Hepatocyte (in vitro differentiated cells): ENCODE data around the gene RAB4B. TPM values are rescaled to one million over a fixed set of nuclear protein-coding genes. Genes with fewer than 3 reads are reported as not detected.
A peak's percentile ranks its signal among the peaks of the same experiment; 100 is the strongest.

Experiments used
- DNase-seq: peaks from one replicate; pipeline ENCODE4 v3.0.0-alpha.2; 2016; ENCODE audit warnings: low spot score
- H2AFZ ChIP-seq: fragments of 200-600 bp; sonication (generic); 2 replicates; pipeline ENCODE4 v1.6.0; 2016; ENCODE audit warnings: antibody characterized with exemption, mild to moderate bottlenecking
- H3K27ac ChIP-seq: fragments of 200-600 bp; sonication (generic); 2 replicates; pipeline ENCODE4 v1.5.1; 2016; ENCODE audit warnings: mild to moderate bottlenecking
- H3K27me3 ChIP-seq: fragments of 200-600 bp; sonication (generic); 2 replicates; pipeline ENCODE4 v1.6.1; 2016
- H3K36me3 ChIP-seq: fragments of 200-600 bp; sonication (generic); replicated peaks from 2 replicates; pipeline ENCODE4 v1.5.1; 2016; ENCODE audit warnings: low read depth; ENCODE audit not compliant: insufficient read depth
- H3K4me1 ChIP-seq: fragments of 200-600 bp; sonication (generic); 2 replicates; pipeline ENCODE4 v1.5.1; 2016; ENCODE audit warnings: mild to moderate bottlenecking, moderate library complexity; ENCODE audit not compliant: insufficient read depth
- H3K4me2 ChIP-seq: fragments of 200-600 bp; sonication (generic); 2 replicates; pipeline ENCODE4 v1.6.0; 2016
- H3K4me3 ChIP-seq: fragments of 200-600 bp; sonication (generic); 2 replicates; pipeline ENCODE4 v1.5.1; 2016; ENCODE audit warnings: mild to moderate bottlenecking
- H3K79me2 ChIP-seq: fragments of 200-600 bp; sonication (generic); 2 replicates; pipeline ENCODE4 v1.6.0; 2017; ENCODE audit warnings: mild to moderate bottlenecking
- H3K9me2 ChIP-seq: fragments of 200-600 bp; sonication (generic); replicated peaks from 2 replicates; pipeline ENCODE4 v1.6.0; 2017; ENCODE audit warnings: mild to moderate bottlenecking; ENCODE audit not compliant: insufficient read depth
- H3K9me3 ChIP-seq: fragments of 200-600 bp; sonication (generic); 2 replicates; pipeline ENCODE4 v1.5.1; 2016; ENCODE audit warnings: low read depth, mild to moderate bottlenecking
- H4K20me1 ChIP-seq: fragments of 200-600 bp; sonication (generic); 2 replicates; pipeline ENCODE4 v1.6.0; 2016; ENCODE audit warnings: mild to moderate bottlenecking; ENCODE audit not compliant: insufficient read depth, poor library complexity, severe bottlenecking
- EZH2 ChIP-seq: fragments of 200-600 bp; sonication (generic); IDR thresholded peaks from 2 replicates; pipeline ENCODE4 v1.6.1; 2016; ENCODE audit warnings: antibody characterized with exemption, mild to moderate bottlenecking, borderline replicate concordance
- EZH2phosphoT487 ChIP-seq: fragments of 200-600 bp; sonication (generic); IDR thresholded peaks from one replicate; pipeline ENCODE4 v1.6.1; 2018; ENCODE audit warnings: antibody characterized with exemption, mild to moderate bottlenecking, low read depth, moderate library complexity; ENCODE audit not compliant: unreplicated experiment, severe bottlenecking
- WGBS: methylation state at CpG from one replicate; pipeline ENCODE4 v1.1.6; 2016; ENCODE audit warnings: low lambda C conversion rate; ENCODE audit errors: missing lambda C conversion rate; 5-methylcytosine and 5-hydroxymethylcytosine counted together
- polyA plus RNA-seq: library from polyadenylated mRNA; unstranded; fragments of >200 nt; fragmentation: Nextera tagmentation; extraction: Ambion mirVana; gene quantifications from 2 replicates; pipeline ENCODE4 v1.2.1, GENCODE V29; 2016
- total RNA-seq: library from RNA; depleted of rRNA; stranded (reverse); fragments of >200 nt; gene quantifications from 2 replicates; pipeline ENCODE4 v1.2.3, GENCODE V29; 2014
- TF ChIP-seq, protein P1 (sequence below): fragments of 200-600 bp; sonication (generic); IDR thresholded peaks from 2 replicates; pipeline ENCODE4 v1.5.1; 2016; ENCODE audit warnings: antibody characterized with exemption, mild to moderate bottlenecking; ENCODE audit not compliant: poor library complexity

RAB4B gene
- total and polyA plus RNA-seq, 2 experiments from 2014 or later: 20.2 to 49.3 TPM

- H3K4me3 ChIP-seq: no peak within 1 kb of the TSS
- WGBS: 78% methylated on average over 9 of the region's 9 CpGs
- no peak for DNase-seq
- no peaks in the 10 kb centered on the region for H3K27me3 ChIP-seq
- TF ChIP-seq, protein P1, sequence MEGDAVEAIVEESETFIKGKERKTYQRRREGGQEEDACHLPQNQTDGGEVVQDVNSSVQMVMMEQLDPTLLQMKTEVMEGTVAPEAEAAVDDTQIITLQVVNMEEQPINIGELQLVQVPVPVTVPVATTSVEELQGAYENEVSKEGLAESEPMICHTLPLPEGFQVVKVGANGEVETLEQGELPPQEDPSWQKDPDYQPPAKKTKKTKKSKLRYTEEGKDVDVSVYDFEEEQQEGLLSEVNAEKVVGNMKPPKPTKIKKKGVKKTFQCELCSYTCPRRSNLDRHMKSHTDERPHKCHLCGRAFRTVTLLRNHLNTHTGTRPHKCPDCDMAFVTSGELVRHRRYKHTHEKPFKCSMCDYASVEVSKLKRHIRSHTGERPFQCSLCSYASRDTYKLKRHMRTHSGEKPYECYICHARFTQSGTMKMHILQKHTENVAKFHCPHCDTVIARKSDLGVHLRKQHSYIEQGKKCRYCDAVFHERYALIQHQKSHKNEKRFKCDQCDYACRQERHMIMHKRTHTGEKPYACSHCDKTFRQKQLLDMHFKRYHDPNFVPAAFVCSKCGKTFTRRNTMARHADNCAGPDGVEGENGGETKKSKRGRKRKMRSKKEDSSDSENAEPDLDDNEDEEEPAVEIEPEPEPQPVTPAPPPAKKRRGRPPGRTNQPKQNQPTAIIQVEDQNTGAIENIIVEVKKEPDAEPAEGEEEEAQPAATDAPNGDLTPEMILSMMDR: no peak
- TF ChIP-seq EZH2 (no peak), EZH2phosphoT487 (no peak)
- no peaks in the 10 kb centered on the region for H3K9me3 ChIP-seq
- H4K20me1 ChIP-seq: no peaks in the 10 kb centered on the region
- H3K79me2 ChIP-seq: peaks cover 4% of the 10 kb centered on the region
- H3K27ac ChIP-seq: peak within 1 kb of the TSS; percentile 97
- no peaks in the 10 kb centered on the region for H3K9me2 ChIP-seq
- H3K4me2 ChIP-seq: no peak within 1 kb of the TSS
- H3K36me3 ChIP-seq: no peaks in the 10 kb centered on the region
- peaks cover 6% of the 10 kb centered on the region for H3K4me1 ChIP-seq
- no peak within 1 kb of the TSS for H2AFZ ChIP-seq
Observed at GRCh38 chr19:40774916-40775631, 3.0 kb upstream of the RAB4B start, which contains the start of gene MIA. MIA (plus strand) TSS chr19:40775521; CDS start chr19:40775543, 22 bp downstream.

GRCh38 chr19:40775632-40776022 lies 2.4 kb upstream of the RAB4B start:
- TF ChIP-seq, protein P1: no peak
- TF ChIP-seq EZH2phosphoT487: no peak
- no peak for TF ChIP-seq EZH2
- peaks cover 6% of the 10 kb centered on the region for H3K4me1 ChIP-seq
- no peaks in the 10 kb centered on the region for H3K36me3 ChIP-seq
- no peak for DNase-seq
- no peak overlapping the region for H3K27ac ChIP-seq
- no peaks in the 10 kb centered on the region for H3K9me2 ChIP-seq
- H3K4me2 ChIP-seq: no peak overlapping the region
- WGBS: 95% methylated on average over 10 of the region's 10 CpGs
- no peak overlapping the region for H2AFZ ChIP-seq
- H4K20me1 ChIP-seq: no peaks in the 10 kb centered on the region
- H3K9me3 ChIP-seq: no peaks in the 10 kb centered on the region
- H3K4me3 ChIP-seq: no peak overlapping the region
- peaks cover 4% of the 10 kb centered on the region for H3K79me2 ChIP-seq
- H3K27me3 ChIP-seq: no peaks in the 10 kb centered on the region

DNA sequence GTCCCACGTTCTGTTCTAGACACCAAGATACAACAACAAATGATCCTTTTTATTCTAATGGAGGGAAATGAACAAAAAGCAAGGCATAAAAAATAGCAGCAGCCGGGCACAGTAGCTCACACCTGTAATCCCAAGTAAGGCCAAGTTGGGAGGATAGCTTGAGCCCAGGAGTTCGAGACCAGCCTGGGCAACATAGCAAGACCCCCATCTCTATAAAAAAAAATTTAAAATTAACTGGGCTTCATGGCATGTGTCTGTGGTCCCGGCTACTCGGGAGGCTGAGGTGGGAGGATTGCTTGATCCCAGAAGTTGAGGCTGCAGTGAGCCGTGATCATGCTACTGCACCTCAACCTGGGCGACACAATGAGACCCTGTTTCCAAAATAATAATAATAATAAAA lies 1.7 kb upstream of the RAB4B start:
- no peaks in the 10 kb centered on the region for H3K9me2 ChIP-seq
- H3K36me3 ChIP-seq: no peaks in the 10 kb centered on the region
- no peak overlapping the region for H3K4me2 ChIP-seq
- H3K27ac ChIP-seq: peak overlapping the region; percentile 97
- no peak for TF ChIP-seq EZH2phosphoT487
- TF ChIP-seq EZH2: no peak
- TF ChIP-seq, protein P1: no peak
- no peak for DNase-seq
- peaks cover 6% of the 10 kb centered on the region for H3K4me1 ChIP-seq
- H2AFZ ChIP-seq: no peak overlapping the region
- peaks cover 4% of the 10 kb centered on the region for H3K79me2 ChIP-seq
- no peaks in the 10 kb centered on the region for H3K27me3 ChIP-seq
- no peak overlapping the region for H3K4me3 ChIP-seq
- 84% methylated on average over 7 of the region's 7 CpGs for WGBS
- H3K9me3 ChIP-seq: no peaks in the 10 kb centered on the region
- no peaks in the 10 kb centered on the region for H4K20me1 ChIP-seq
